Pancreas (tissue), 10 donors: ENCODE data around the gene HPSE. TPM values are rescaled to one million over a fixed set of nuclear protein-coding genes. Genes with fewer than 3 reads are reported as not detected.

Experiments
- ATAC-seq, 4 donors: fragments of 200-7000 bp; cut with Tn5 transposase; one replicate each; pipeline versions ENCODE4 v1.8.0 to v1.9.1; 2020; ENCODE audit warnings: mild to moderate bottlenecking in 4 of 4, moderate library complexity in 4 of 4
- DNase-seq, 6 donors: peaks; one replicate each; pipeline ENCODE4 v3.0.0-alpha.2; 2020
- FAIRE-seq: peaks from 2 replicates; lab custom pipeline; 2012; peaks lifted over from hg19 to GRCh38; lab: Jason Lieb, UNC
- H3K27ac ChIP-seq, 4 donors: fragments of 200-600 bp; sonication (generic); 1 replicate in 3 of 4; 2 replicates in 1 of 4; pipeline versions ENCODE4 v1.5.0 to v1.8.0; 2020
- H3K27me3 ChIP-seq, 4 donors: fragments of 200-600 bp; one replicate each; pipeline ENCODE4 v1.8.0; 2021
- H3K36me3 ChIP-seq, 3 donors: fragments of 200-600 bp; sonication (generic) in 1 of 3; one replicate each; pipeline versions ENCODE4 v1.5.0 to v1.8.0; 2020 to 2021
- H3K4me1 ChIP-seq, 3 donors: fragments of 200-600 bp; one replicate each; pipeline ENCODE4 v1.8.0; 2021
- H3K4me3 ChIP-seq, 4 donors: fragments of 200-600 bp; sonication (generic) in 2 of 4; one replicate each; pipeline versions ENCODE4 v1.5.0 to v1.8.0; 2020 to 2021
- H3K9me3 ChIP-seq, 4 donors: fragments of 200-600 bp; one replicate each; pipeline ENCODE4 v1.8.0; 2021
- CTCF ChIP-seq, 4 donors: fragments of 200-600 bp; sonication (generic) in 3 of 4; IDR thresholded peaks; one replicate each; pipeline versions ENCODE4 v1.5.0 to v1.8.0; 2021; ENCODE audit warnings: antibody characterized with exemption in 4 of 4
- WGBS, 2 donors: extraction: QIAGEN DNeasy Blood & Tissue Kit; methylation state at CpG; one replicate each; pipeline ENCODE4 v1.1.7; 2013; 5-methylcytosine and 5-hydroxymethylcytosine counted together
- intact Hi-C, 3 donors: fragments of 100-400 bp; cut with DNase I; formaldehyde crosslinking; loops; one replicate each; pipeline versions ENCODE4 v1.11.1 to v1.14.2; 2022
- polyA plus RNA-seq, 2 donors: library from polyadenylated mRNA; stranded (reverse); fragments of 200-250 nt; gene quantifications; one replicate each; pipeline ENCODE4 v1.2.3, GENCODE V29; 2013
- total RNA-seq, 6 donors: library from RNA; stranded (reverse); fragmentation: NEBNext Ultra II Directional in 4 of 6; extraction: Animal tissue kit (Norgen Biotek cat#: 25700) in 4 of 6; gene quantifications; one replicate each; pipeline versions ENCODE4 v1.2.1 to v1.2.4, GENCODE V29; 2021 to 2023
- donor health status: healthy with polysubstance abuse.
- donor health status: DM: no; HTN: no; CAD: no; lungs with moderate emphysema.
- donor health status: DM: no; HTN: no; CAD: no.
- donor health status: control.
- donor health status: control.
- donor health status: Bipolar disorder and iron deficiency.
- donor health status: DM: yes; HTN: yes; CAD: no.
- donor health status: DM: no; HTN: no; CAD: no.
- donor health status: DM: no; HTN: no; CAD: no.
- donor health status: DM: yes; HTN: yes; CAD: no.

The HPSE gene
- total and polyA plus RNA-seq, 8 donors = 0.12 to 2.5 (median 0.70) TPM

GRCh38 chr4:83263106-83263505, 71.5 kb downstream of the HPSE start:
- no peak for FAIRE-seq
- H3K27ac ChIP-seq = no peak overlapping the region
- peaks cover 0 to 4% (median 0%) of the 10 kb centered on the region in 3 donors for H3K36me3 ChIP-seq
- no peak for DNase-seq
- no peak for TF ChIP-seq CTCF (IDR thresholded peaks at IDR 0.05)
- H3K27me3 ChIP-seq = no peaks in the 10 kb centered on the region
- intact Hi-C loops = loop anchor here in 1 of 3 donors (5.0 kb wide), 1 partner anchor 191 kb away; no protein-coding TSS in a partner anchor
- H3K4me3 ChIP-seq = no peak overlapping the region
- peaks cover 0 to 3% (median 0%) of the 10 kb centered on the region in 3 donors for H3K4me1 ChIP-seq
- H3K9me3 ChIP-seq = no peaks in the 10 kb centered on the region
- 85 to 86% methylated on average over 1 of the region's 1 CpG for WGBS, 2 donors
- ATAC-seq = no peak

- FAIRE-seq = no peak
- peaks cover 0 to 4% (median 0%) of the 10 kb centered on the region in 3 donors for H3K36me3 ChIP-seq
These were observed 72.0 kb downstream of the HPSE start for GRCh38 chr4:83262682-83263081.

GRCh38 chr4:83261307-83261706, 73.3 kb downstream of the HPSE start:
- DNase-seq (peak in 3 of 6 donors; percentile 24 to 40 (median 34)), FAIRE-seq (no peak), ATAC-seq (peak; percentile 49 to 88 (median 79))
- Histone ChIP-seq H3K4me3 (no peak overlapping the region), H3K27ac (no peak overlapping the region), H3K27me3 (no peaks in the 10 kb centered on the region), H3K36me3 (no peaks in the 10 kb centered on the region), H3K9me3 (no peaks in the 10 kb centered on the region), H3K4me1 (peaks cover 0 to 3% (median 0%) of the 10 kb centered on the region in 3 donors)
- TF ChIP-seq CTCF (IDR thresholded peaks at IDR 0.05) = no peak
- WGBS, 2 donors = 43 to 46% methylated on average over 5 of the region's 5 CpGs
- intact Hi-C loops = loop anchor here in 1 of 3 donors (5.0 kb wide), 1 partner anchor 189 kb away; no protein-coding TSS in a partner anchor

More at GRCh38 chr4:83262682-83263081, 72.0 kb downstream of the HPSE start:
- H3K9me3 ChIP-seq = no peaks in the 10 kb centered on the region
- no peak overlapping the region for H3K27ac ChIP-seq
- no peak for ATAC-seq
- TF ChIP-seq CTCF (IDR thresholded peaks at IDR 0.05) = no peak
- intact Hi-C loops = loop anchor here in 1 of 3 donors (5.0 kb wide), 1 partner anchor 190 kb away; no protein-coding TSS in a partner anchor
- H3K27me3 ChIP-seq = no peaks in the 10 kb centered on the region
- no peak for DNase-seq
- 44 to 53% methylated on average over 2 of the region's 2 CpGs for WGBS, 2 donors
- no peak overlapping the region for H3K4me3 ChIP-seq
- peaks cover 0 to 3% (median 0%) of the 10 kb centered on the region in 3 donors for H3K4me1 ChIP-seq

- TF ChIP-seq CTCF (IDR thresholded peaks at IDR 0.05) = no peak
- H3K36me3 ChIP-seq = no peaks in the 10 kb centered on the region
- H3K27me3 ChIP-seq = no peaks in the 10 kb centered on the region
- no peak overlapping the region for H3K4me3 ChIP-seq
- intact Hi-C loops = no loop called here
- H3K4me1 ChIP-seq = peaks cover 0 to 3% (median 0%) of the 10 kb centered on the region in 3 donors
- no peak for DNase-seq
- WGBS, 2 donors = 98 to 100% methylated on average over 1 of the region's 1 CpG
- no peak overlapping the region for H3K27ac ChIP-seq
- no peaks in the 10 kb centered on the region for H3K9me3 ChIP-seq
- FAIRE-seq = no peak
- ATAC-seq = no peak
These were observed 75.1 kb downstream of the HPSE start for GRCh38 chr4:83259586-83259985.

- no peaks in the 10 kb centered on the region for H3K9me3 ChIP-seq
- intact Hi-C loops = no loop called here
- no peaks in the 10 kb centered on the region for H3K27me3 ChIP-seq
- no peak for ATAC-seq
- H3K4me3 ChIP-seq = no peak overlapping the region
- no peak overlapping the region for H3K27ac ChIP-seq
- peaks cover 0 to 3% (median 0%) of the 10 kb centered on the region in 3 donors for H3K4me1 ChIP-seq
- no peak for FAIRE-seq
- no peak for TF ChIP-seq CTCF (IDR thresholded peaks at IDR 0.05)
- no peak for DNase-seq
- no peaks in the 10 kb centered on the region for H3K36me3 ChIP-seq
These were observed 76.2 kb downstream of the HPSE start for GRCh38 chr4:83258461-83258860.
